GM19438 (cell line): ENCODE data around the gene USP15.
"Not testable (repeated sequence)": the region's sequence is repeated elsewhere in the genome, so short reads cannot be mapped to it uniquely, and the experiment has no call there.

ENCODE experiments used
- ATAC-seq: cut with Tn5 transposase; IDR thresholded peaks from one replicate; pipeline ENCODE4 v1.9.1; 2021; ENCODE audit warnings: low read depth; ENCODE audit not compliant: unreplicated experiment

USP15 gene

GRCh38 chr12:62313727-62314380, 53.6 kb downstream of the USP15 start:
- no peak for ATAC-seq

DNA sequence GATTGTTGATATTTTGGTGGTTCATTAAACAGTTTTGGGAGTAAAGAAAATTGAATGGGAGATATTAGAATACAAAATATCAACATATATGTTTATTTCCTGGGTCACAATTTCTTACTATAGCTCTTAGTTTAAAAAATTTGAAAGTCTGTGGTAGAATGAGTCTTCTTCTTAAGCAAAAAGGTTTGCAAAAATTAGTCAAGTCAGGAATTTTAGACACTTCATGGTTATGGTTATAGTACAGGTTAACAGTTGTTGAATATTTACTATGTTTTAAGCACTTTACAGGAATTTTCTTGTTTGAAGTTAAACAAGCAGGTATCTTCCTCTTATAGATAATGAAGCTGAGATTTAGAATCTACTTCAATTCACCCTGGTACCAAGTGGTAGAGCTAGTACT, 56.8 kb downstream of the USP15 start:
- no peak for ATAC-seq

- ATAC-seq = no peak
Observed at GRCh38 chr12:62319058-62319457, 58.9 kb downstream of the USP15 start.

DNA sequence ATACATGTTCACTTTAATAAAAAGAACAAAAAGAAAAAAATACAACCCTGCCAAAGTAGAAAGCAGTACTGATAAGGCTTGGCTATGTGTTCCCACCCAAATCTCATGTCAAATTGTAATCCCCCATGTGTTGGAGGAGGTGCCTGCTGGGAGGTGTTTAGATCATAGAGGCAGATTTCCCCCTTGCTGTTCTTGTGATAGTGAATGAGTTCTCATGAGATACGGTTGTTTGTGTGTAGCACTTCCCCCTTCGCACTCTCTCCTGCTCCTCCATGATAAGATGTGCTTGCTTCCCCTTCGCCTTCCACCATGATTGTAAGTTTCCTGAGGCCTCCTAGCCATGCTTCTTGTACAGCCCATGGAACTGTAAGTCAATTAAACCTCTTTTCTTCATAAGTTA, 59.9 kb downstream of the USP15 start:
- no peak for ATAC-seq

DNA sequence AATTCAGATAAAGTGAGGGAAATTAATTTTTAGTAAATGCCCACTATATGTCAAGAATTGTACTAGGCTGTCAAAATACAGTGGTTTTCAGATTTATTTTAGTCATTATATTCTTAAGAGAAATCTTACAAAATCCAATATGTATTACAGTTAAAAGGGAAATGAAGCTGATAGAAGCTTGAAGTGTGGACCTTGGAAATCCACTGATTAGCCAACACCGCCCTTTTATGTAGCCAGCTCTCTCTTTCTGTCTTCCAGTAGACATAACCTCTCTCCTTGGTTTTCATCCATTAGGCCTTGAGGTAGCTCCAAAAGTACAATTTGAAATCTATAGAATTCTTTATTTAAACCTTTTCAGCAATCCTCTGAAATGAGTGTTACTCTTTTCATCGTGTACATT, 63.2 kb downstream of the USP15 start:
- ATAC-seq = no peak

DNA sequence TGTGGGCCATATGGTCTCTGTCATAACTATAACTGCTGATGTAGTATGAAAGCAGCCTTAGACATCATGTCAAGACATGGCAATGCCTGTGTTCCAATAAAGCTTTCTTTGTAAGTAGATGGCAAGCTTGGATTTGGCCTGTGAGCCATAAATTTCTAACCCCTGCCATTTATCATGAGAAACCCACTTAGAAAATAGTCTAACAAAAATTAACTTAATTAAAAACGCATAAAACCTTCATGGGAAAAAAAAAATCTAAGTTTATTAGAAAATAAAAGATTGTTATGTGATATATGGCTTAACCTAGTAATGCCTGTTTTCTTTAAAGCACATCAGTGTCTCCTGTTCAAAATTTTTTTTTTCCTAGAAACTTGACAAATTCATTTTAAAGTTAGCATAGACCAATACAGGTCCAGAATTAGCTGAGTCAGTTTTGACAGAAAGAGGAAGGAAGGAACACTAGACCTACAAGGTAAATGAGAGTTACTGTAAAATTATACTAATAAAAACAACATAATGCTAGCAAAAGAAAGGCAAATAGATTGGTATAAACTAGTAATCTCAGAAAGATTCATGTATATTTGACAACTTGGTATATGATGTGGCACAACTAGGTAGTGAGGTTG, 68.2 kb downstream of the USP15 start:
- no peak for ATAC-seq

DNA sequence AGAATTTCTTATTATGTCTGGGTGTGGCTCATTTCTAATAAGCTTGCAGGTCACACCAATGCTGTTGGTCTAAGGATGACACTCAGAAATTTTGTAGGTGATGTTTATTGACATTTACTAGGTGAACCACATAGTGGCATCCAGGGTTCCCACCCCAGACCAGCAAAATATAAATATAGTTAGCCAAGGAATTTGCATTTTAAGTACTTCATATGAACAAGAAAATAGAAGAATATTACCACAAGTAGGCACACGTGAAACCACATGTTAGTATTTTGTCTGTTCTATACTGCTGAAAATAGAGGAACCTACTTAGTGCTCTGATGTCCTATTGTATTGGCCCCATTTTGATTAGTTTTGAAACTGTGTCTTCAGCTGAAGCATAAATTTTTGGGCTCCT, 71.1 kb downstream of the USP15 start:
- no peak for ATAC-seq

DNA sequence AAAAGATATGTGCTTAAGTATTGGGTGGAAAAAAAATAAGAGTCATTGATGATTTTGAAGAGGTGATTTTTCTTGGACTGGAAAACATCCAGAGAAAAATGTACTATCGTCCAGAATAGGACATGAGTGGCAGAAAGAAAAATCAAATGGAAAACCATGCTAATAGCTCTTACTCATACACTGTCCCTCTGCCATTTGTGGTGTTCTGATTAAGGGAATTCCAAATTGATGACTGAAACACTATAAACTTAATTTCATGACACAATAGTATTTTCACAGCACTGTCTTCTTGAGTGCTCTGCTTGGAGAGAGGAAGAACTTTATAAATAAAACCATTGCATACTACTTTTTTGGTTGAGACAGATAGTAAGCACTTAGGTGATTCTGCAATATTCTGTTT, 72.4 kb downstream of the USP15 start:
- no peak for ATAC-seq

- no peak for ATAC-seq
Observed at GRCh38 chr12:62335057-62335456, 74.9 kb downstream of the USP15 start.

- ATAC-seq = no peak
Observed at GRCh38 chr12:62335796-62336195, 75.6 kb downstream of the USP15 start.

- ATAC-seq = not testable (repeated sequence)
Observed at GRCh38 chr12:62337643-62338042, 77.4 kb downstream of the USP15 start.

DNA sequence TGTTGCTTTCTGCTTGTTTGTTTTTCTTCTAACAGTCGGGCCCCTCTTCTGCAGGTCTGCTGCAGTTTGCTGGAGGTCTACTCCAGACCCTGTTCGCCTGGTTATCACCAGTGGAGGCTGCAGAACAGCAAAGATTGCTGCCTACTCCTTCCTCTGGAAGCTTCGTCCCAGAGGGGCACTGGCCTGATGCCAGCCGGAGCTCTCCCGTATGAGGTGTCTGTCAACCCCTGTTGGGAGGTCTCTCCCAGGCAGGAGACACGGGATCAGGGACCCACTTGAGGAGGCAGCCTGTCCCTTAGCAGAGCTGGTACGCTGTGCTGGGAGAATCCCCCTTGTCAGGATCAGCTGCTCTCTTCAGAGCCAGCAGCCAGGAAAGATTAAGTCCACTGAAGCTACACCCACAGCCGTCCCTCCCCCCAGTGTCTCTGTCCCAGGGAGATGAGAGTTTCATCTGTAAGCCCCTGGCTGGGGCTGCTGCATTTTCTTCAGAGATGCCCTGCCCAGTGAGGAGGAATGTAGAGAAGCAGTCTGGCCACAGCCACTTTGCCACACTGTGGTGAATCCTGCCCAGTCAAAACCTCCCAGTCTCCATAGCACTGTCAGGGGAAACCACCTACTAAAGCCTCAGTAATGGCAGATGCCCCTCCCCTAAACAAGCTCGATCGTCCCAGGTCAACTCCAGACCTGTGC, 82.6 kb downstream of the USP15 start:
- ATAC-seq = not testable (repeated sequence)

GRCh38 chr12:62343304-62344120, 83.3 kb downstream of the USP15 start:
- ATAC-seq = not testable (repeated sequence)

GRCh38 chr12:62344731-62345556, 84.7 kb downstream of the USP15 start:
- not testable (repeated sequence) for ATAC-seq

- no peak for ATAC-seq
Observed at GRCh38 chr12:62345667-62346066, 85.5 kb downstream of the USP15 start.

DNA sequence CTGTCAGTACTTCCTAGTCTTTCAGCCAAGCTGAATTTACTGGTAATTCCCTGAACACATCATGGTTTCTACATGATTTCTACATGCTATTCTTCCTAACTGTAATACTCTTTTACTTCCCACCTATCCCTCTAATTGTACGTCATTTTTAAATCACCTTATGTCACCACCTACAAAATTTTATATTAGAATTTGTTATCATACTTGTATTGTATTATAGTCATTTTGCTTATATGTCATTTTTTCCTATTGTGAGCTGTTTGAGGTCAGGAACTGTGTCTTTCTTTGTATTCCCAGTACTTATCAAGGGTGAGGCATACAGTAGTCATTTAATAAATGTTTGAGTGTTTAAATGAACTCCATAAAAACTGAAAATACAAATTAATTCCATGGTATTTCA, 86.6 kb downstream of the USP15 start:
- no peak for ATAC-seq

DNA sequence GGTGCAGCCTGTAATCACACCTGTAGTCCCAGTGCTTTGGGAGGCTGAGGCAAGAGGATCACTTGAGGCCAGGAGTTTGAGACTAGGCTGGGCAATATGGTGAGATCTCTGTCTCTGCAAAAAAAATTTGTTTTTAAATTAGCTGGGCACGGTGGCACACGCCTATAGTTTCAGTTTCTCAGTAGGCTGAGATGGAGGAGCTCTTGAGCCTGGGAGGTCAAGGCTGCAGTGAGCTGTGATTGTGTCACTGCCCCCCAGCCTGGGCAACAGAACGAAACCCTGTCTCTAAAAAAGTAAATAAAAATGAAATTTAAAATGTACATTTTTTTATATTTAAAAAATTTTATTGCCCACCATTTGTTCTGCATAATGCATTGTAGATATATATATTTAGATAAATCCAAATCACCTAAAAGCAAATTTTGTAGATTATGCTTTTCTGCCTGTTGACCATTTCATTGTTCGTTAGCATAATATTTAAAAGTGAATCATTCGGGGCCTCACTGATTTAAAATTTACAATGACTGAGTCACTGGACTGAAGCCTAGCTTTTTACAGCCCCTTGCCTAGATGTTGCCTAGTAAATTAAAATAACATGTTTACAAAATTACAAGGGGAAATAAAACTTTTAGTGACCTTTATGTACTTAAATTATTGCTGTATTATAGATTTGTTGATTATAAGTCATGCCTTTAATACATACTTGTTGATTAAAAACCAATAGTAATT, 87.9 kb downstream of the USP15 start:
- ATAC-seq = no peak

- no peak for ATAC-seq
Observed at GRCh38 chr12:62350554-62350953, 90.3 kb downstream of the USP15 start.

- no peak for ATAC-seq
Observed at GRCh38 chr12:62351326-62351725, 91.1 kb downstream of the USP15 start.

- no peak for ATAC-seq
Observed at GRCh38 chr12:62361048-62361447, 100.8 kb downstream of the USP15 start.
